ENCODE measurements around the gene IL15RA.

DNA sequence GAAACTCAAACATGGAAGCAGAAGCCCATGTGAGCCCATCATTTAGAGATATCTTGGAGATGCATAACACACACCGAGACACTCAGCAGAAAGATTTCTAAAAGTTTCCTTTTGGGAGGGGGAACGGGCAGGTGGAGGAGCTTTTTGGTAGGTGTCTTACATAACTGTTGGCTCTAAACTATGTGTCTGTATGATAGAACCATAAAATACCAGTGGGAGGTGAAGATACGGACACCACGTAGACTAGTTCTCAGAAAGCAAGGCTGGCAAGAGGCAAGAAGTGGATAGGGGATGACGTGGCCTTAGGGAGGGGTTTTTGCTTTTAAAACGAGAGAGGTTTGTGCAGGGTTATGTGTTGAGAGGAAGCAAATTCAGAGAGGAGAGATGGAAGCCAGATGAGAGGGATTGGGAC lies 36.5 kb downstream of the IL15RA start:
- TF ChIP-seq HMGXB4 (CRISPR knock-in tag; IDR thresholded peaks at IDR 0.05) (no peak), ZSCAN18 (CRISPR knock-in tag; IDR thresholded peaks at IDR 0.05) (no peak), JUN (CRISPR knock-in tag; IDR thresholded peaks at IDR 0.05) (no peak), TEAD4 (CRISPR knock-in tag; IDR thresholded peaks at IDR 0.05) (no peak), NR2C2 (CRISPR knock-in tag; IDR thresholded peaks at IDR 0.05) (no peak), TCF7 (CRISPR knock-in tag; IDR thresholded peaks at IDR 0.05; ENCODE audit: low read depth) (no peak), SMAD4 (CRISPR knock-in tag; IDR thresholded peaks at IDR 0.05) (no peak), ZBTB21 (CRISPR knock-in tag; IDR thresholded peaks at IDR 0.05; ENCODE audit: borderline replicate concordance) (no peak)
- TF ChIP-seq, protein P1, sequence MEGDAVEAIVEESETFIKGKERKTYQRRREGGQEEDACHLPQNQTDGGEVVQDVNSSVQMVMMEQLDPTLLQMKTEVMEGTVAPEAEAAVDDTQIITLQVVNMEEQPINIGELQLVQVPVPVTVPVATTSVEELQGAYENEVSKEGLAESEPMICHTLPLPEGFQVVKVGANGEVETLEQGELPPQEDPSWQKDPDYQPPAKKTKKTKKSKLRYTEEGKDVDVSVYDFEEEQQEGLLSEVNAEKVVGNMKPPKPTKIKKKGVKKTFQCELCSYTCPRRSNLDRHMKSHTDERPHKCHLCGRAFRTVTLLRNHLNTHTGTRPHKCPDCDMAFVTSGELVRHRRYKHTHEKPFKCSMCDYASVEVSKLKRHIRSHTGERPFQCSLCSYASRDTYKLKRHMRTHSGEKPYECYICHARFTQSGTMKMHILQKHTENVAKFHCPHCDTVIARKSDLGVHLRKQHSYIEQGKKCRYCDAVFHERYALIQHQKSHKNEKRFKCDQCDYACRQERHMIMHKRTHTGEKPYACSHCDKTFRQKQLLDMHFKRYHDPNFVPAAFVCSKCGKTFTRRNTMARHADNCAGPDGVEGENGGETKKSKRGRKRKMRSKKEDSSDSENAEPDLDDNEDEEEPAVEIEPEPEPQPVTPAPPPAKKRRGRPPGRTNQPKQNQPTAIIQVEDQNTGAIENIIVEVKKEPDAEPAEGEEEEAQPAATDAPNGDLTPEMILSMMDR (IDR thresholded peaks at IDR 0.05), result no peak
- TF ChIP-seq, protein P2, sequence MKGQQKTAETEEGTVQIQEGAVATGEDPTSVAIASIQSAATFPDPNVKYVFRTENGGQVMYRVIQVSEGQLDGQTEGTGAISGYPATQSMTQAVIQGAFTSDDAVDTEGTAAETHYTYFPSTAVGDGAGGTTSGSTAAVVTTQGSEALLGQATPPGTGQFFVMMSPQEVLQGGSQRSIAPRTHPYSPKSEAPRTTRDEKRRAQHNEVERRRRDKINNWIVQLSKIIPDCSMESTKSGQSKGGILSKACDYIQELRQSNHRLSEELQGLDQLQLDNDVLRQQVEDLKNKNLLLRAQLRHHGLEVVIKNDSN (CRISPR knock-in tag; IDR thresholded peaks at IDR 0.05), result no peak
- TF ChIP-seq, protein P3, sequence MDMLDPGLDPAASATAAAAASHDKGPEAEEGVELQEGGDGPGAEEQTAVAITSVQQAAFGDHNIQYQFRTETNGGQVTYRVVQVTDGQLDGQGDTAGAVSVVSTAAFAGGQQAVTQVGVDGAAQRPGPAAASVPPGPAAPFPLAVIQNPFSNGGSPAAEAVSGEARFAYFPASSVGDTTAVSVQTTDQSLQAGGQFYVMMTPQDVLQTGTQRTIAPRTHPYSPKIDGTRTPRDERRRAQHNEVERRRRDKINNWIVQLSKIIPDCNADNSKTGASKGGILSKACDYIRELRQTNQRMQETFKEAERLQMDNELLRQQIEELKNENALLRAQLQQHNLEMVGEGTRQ (CRISPR knock-in tag; IDR thresholded peaks at IDR 0.05), result no peak

All from WTC11 (cell line).